ENCODE results near the gene ABHD5. TPM values are rescaled to one million over a fixed set of nuclear protein-coding genes. Genes with fewer than 3 reads are reported as not detected.

The ABHD5 gene
- total RNA-seq, 1 experiment from 2014 or later = 21.8 TPM

GRCh38 chr3:43779850-43780249 is 89.1 kb downstream of the ABHD5 start:
- no peak for DNase-seq (ENCODE audit: low spot score)

DNA sequence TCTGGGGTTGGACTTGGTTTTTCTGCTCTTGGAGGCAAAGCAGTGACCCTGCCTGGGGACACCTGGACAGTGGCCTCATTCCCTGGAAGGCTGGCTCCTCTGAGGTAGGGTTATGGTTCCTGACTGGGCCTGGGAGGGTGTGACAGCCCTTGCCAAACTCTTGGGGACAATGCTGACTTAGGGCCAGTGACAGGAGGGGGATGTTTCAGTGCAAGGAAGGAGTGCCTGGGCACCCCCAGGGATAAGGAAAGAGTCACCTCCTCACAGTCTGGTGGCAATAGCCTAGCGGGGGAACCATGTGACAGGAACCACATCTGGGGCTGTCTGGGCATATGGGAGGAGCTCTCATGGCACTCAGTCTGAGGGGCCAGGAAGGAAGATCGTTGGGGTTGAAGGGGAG is 91.8 kb downstream of the ABHD5 start:
- DNase-seq (ENCODE audit: low spot score) = no peak

Other genes starting within 250 kb of the ABHD5 start
- 25.9 and 31.1 TPM in 2 replicates for gene ANO10, start 68.9 kb upstream of the ABHD5 start, total RNA-seq (2014; rRNA removed; shearing (Covaris generic))

Data from A172 (cell line).